ENCODE measurements around the gene FGF1.

The FGF1 gene

GRCh38 chr5:142545650-142546322 is 140.1 kb downstream of the FGF1 start:
- no peak for DNase-seq (ENCODE audit: extremely low read depth in 1 of 2, low read depth in 1 of 2)

GRCh38 chr5:142544946-142545649 is 140.8 kb downstream of the FGF1 start:
- no peak for DNase-seq (ENCODE audit: extremely low read depth in 1 of 2, low read depth in 1 of 2)

GRCh38 chr5:142544071-142544753 is 141.7 kb downstream of the FGF1 start:
- no peak for DNase-seq (ENCODE audit: extremely low read depth in 1 of 2, low read depth in 1 of 2)

- DNase-seq (ENCODE audit: extremely low read depth in 1 of 2, low read depth in 1 of 2), result no peak
Observed at GRCh38 chr5:142542906-142543305, 143.0 kb downstream of the FGF1 start.
